Activated naive CD8-positive, alpha-beta T cell treated with anti-CD3 and anti-CD28 coated beads, Interleukin-2, amount 50 U/mL, for 16 hours (primary cell): ENCODE results near the gene CHTOP.
"Not testable (repeated sequence)": the region's sequence is repeated elsewhere in the genome, so short reads cannot be mapped to it uniquely, and the experiment has no call there.

ENCODE experiments used
- DNase-seq: peaks from one replicate; pipeline ENCODE4 v3.0.0-alpha.2; 2020; ENCODE audit warnings: low read depth, low spot score

The CHTOP gene

DNA sequence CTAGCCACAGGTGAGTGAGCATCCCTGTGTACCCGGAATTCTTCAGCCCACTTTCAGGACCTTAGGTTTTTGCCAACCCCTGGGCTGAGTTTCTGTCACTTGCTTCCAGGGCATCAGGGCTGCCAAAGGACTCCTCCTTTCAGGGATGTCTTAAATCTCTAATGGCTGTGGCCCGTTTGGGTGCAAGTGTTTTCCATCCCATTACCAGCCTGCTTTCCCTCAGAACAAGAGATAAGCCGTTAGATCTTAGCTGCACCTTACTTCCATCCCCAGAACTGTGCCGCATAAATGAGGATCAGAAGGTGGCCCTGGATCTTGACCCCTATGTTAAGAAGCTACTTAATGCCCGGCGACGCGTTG lies 25.3 kb downstream of the CHTOP start:
- DNase-seq: no peak

GRCh38 chr1:153659656-153660055 lies 25.8 kb downstream of the CHTOP start:
- DNase-seq: no peak

DNA sequence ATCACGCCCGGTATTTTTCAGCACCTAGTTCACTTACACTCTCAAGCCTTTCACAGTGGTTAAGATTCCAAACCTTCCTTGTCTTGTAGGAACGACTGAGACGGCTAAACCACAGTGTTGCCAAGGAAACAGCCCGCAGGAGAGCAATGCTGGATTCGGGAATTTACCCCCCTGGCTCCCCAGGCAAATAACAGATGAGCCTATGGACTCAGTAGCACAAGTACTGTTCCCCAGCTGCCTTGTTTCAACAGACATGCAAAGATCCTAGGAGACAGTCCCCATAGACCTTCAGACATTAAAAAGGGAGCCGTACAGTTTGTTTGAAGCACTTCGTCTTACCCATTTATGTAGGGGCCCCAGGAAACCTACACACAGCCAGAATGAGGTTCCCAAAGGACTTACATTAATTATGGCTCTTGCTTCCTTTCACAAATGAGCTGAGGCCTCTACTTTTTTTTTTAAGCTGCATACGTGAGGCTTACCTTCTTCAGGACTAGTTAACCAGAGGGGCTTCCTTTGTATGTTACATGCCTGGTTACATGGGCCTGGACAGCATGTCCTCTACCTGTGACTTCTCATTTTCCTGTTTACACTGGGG lies 27.3 kb downstream of the CHTOP start:
- DNase-seq: no peak

DNA sequence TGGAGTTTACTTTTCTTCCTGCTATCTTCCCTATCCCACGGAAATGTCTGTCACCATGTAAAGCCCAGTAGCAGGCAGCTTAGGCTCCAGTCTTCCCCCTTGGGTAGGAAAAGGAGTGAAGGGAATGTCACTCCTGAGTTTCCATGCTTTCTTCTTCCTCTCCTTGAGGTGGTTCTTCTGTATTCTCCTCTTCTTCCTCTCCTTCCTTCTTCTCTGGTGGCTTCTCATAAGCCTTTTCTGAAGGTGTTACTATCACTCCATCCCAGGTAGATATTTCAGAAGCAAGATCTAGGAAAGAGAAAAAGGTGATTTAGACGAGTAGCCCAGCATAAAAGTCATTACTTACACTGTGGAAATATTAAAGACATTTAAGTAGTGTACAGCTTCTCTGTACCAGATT lies 28.4 kb downstream of the CHTOP start:
- DNase-seq: no peak

DNA sequence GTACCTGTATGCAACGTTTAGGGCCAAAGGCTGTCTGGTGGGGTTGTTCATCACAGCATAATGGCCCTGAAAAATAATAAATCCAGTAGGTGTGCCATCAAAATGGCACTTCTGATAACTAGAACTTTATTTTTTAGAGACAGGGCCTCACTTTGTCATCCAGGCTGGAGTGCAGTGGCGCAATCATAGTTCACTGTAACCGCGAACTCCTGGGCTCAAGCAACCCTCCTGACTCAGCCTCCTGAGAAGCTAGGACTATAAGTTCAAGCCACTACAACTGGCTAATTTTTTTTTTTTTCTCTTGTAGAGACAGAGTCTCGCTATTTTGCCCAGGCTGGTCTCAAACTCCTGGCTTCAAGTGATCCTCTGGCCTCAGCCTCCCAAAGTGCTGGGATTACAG lies 29.3 kb downstream of the CHTOP start:
- no peak for DNase-seq

- no peak for DNase-seq
Measured at GRCh38 chr1:153667439-153667838, 33.6 kb downstream of the CHTOP start.

DNA sequence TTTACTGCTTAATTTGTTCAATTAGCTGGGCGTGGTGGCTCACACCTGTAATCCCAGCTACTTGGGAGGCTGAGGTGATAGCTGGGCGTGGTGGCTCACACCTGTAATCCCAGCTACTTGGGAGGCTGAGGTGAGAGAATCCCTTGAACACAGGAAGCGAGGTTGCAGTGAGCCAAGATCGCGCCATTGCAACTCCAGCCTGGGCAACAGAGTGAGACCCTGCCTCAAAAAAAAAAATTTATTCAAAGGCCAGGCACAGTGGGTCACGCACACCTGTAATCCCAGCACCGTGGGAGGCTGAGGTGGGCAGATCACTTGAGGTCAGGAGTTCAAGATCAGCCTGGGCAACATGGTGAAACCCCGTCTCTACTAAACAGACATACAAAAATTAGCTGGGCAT lies 34.8 kb downstream of the CHTOP start:
- not testable (repeated sequence) for DNase-seq

DNA sequence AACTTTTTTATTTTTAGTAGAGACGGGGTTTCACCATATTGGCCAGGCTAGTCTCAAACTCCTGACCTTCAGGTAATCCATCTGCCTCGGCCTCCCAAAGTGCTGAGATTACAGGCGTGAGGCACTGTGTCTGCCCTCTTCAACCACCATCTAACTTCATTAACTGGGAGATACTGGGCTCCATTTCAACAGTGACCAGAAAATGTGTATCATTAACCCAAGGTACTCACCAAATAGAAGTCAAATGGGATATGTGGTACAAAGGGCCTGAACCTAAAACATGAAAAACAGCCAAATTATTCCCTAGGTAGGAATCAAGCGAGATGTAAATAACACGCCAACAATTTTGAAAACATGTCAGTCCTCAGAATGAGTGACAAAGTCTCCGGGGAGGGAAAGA lies 35.7 kb downstream of the CHTOP start:
- DNase-seq: no peak

DNA sequence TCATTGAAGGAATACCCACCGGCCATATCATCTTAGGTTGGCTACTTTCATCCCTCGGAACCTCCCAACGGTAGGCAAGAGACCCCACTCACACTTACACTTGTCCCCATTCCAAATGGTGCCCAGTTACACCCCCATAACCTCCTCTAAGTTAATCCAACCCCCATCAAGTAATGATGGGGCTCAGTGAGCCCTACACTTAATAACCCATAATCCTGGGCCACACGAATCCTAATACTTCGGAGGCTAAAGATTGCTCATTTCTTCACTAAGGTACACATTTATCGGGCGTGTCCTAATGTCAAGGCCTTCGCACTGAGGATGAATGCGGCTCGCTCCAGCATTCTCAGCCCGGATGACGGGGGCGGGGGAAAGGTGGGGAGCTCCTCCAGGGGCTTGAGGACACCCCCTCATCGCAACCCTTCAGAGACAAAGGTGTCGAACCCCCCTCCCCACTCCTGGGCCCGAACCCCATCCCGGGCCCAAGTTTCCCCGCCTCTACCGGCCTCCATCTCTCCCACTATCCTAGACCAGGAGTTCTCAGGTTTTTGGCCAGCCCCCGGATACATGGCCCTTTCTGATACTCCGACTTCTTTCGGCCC lies 36.5 kb downstream of the CHTOP start:
- no peak for DNase-seq

GRCh38 chr1:153670859-153671627 lies 37.2 kb downstream of the CHTOP start, which contains the start of gene ILF2:
TSS of gene ILF2 (minus strand) at chr1:153670993. CDS start at chr1:153670922, 71 bp downstream.
- peak; percentile 91 for DNase-seq

DNA sequence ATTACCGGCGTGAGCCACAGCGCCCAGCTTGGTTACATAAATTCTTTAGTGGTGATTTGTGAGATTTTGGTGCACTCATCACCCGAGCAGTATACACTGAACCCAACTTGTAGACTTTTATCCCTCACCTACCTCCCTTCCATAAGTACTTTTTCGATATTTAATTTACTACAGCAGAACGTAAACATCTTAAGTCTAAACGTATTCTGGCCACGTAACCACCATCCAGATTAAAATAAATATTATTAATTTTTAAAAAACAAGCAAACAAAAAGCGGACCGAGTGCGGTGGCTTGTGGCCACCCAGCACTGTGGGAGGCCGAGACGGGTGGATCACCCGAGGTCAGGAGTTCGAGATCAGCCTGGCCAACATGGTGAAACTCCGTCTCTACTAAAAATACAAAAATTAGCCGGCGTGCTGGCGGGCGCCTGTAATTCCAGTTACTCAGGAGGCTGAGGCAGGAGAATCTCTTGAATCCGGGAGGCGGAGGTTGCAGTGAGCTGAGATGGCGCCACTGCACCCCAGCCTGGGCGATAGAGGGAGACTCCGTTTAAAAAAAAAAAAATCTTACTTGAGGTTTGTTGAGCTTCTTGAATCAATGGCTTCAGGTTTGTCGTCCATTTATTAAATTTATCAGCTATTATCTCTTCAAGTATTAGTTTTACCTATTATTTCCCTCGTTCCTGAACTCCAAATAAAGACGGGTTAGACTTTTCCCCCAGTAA lies 37.9 kb downstream of the CHTOP start:
- not testable (repeated sequence) for DNase-seq

DNA sequence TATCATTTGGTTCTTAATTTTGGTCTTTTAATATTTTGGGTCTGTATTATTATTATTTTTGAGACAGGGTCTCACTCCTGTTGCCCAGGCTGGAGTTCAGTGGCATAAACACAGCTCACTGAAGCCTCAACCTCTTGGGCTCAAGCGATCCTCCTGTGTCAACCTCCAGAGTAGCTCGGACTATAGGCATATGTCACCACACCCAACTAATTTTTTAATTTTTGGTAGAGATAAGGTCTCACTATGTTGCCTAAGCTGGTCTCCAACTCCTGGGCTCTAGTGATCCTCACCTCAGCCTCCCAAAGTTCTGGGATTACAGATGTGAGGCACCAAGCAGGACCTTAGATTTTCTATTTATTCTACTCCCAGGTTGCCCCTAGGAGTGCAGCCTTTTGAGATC lies 39.6 kb downstream of the CHTOP start:
- DNase-seq: no peak

- DNase-seq: no peak
Measured at GRCh38 chr1:153677718-153678518, 44.1 kb downstream of the CHTOP start.

DNA sequence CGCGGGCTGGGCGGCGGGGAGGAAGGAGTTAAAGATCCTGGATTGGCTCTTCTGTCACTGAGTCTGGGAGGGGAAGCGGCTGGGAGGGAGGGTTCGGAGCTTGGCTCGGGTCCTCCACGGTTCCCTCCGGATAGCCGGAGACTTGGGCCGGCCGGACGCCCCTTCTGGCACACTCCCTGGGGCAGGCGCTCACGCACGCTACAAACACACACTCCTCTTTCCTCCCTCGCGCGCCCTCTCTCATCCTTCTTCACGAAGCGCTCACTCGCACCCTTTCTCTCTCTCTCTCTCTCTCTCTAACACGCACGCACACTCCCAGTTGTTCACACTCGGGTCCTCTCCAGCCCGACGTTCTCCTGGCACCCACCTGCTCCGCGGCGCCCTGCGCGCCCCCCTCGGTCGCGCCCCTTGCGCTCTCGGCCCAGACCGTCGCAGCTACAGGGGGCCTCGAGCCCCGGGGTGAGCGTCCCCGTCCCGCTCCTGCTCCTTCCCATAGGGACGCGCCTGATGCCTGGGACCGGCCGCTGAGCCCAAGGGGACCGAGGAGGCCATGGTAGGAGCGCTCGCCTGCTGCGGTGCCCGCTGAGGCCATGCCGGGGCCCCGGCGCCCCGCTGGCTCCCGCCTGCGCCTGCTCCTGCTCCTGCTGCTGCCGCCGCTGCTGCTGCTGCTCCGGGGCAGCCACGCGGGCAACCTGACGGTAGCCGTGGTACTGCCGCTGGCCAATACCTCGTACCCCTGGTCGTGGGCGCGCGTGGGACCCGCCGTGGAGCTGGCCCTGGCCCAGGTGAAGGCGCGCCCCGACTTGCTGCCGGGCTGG lies 44.9 kb downstream of the CHTOP start, which contains the start of gene NPR1:
NPR1 (plus strand) TSS at position 170 of the 818 bp plus-strand sequence; CDS start at position 591, 421 bp downstream.
- no peak for DNase-seq

DNA sequence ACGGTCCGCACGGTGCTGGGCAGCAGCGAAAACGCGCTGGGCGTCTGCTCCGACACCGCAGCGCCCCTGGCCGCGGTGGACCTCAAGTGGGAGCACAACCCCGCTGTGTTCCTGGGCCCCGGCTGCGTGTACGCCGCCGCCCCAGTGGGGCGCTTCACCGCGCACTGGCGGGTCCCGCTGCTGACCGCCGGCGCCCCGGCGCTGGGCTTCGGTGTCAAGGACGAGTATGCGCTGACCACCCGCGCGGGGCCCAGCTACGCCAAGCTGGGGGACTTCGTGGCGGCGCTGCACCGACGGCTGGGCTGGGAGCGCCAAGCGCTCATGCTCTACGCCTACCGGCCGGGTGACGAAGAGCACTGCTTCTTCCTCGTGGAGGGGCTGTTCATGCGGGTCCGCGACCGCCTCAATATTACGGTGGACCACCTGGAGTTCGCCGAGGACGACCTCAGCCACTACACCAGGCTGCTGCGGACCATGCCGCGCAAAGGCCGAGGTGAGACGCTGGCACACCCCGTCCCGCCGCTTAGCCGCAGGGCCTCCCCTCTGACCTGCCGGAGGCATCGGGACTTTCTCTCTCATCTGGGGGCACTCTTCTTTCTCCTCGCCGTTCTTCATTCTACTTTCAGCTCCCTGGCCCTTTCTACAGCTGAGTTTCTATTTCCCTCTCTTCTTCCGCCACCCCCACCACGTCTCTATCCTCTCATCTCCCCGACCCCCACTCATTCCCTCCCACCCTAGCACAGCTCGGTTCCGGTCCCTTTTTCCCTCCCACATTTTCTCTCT lies 45.7 kb downstream of the CHTOP start:
- DNase-seq: no peak

- DNase-seq: no peak
Measured at GRCh38 chr1:153680120-153680403, 46.2 kb downstream of the CHTOP start.

GRCh38 chr1:153682730-153683129 lies 48.9 kb downstream of the CHTOP start:
- no peak for DNase-seq

- no peak for DNase-seq
Measured at GRCh38 chr1:153683854-153684253, 50.0 kb downstream of the CHTOP start.

DNA sequence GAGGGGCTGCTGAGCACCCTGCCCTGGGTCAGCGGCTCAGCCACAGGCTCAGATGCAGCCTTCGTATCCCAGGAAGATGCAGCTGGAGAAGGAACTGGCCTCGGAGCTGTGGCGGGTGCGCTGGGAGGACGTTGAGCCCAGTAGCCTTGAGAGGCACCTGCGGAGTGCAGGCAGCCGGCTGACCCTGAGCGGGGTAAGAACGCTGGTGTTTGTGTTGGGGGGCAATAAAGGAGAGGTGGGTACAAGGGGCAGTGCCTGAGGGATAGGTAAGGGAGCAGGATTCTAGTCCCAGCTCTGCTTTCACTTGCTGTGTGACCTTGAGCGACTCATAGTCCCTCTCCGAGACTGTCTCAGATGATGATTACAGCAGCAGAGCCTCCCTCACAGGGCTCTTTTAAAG lies 51.0 kb downstream of the CHTOP start:
- DNase-seq: no peak
